ENCODE data around the gene BLOC1S2.
A peak's percentile ranks its signal among the peaks of the same experiment; 100 is the strongest.
"Not testable (repeated sequence)": the region's sequence is repeated elsewhere in the genome, so short reads cannot be mapped to it uniquely, and the experiment has no call there.

BLOC1S2 gene

GRCh38 chr10:100291356-100291755 is 4.9 kb upstream of the BLOC1S2 start:
- no peak for DNase-seq (ENCODE audit: low spot score)

GRCh38 chr10:100289641-100290040 is 3.2 kb upstream of the BLOC1S2 start:
- no peak for DNase-seq (ENCODE audit: low spot score)

- DNase-seq (ENCODE audit: low spot score), result no peak
These were observed 1.7 kb upstream of the BLOC1S2 start for GRCh38 chr10:100288196-100288595.

- no peak for DNase-seq (ENCODE audit: low spot score)
These were observed 1.3 kb upstream of the BLOC1S2 start for GRCh38 chr10:100287756-100288155.

- DNase-seq (ENCODE audit: low spot score), result not testable (repeated sequence)
These were observed 1.2 kb downstream of the BLOC1S2 start for GRCh38 chr10:100285326-100285725.

GRCh38 chr10:100282907-100283306 is 3.6 kb downstream of the BLOC1S2 start:
- DNase-seq (ENCODE audit: low spot score), result no peak

- not testable (repeated sequence) for DNase-seq (ENCODE audit: low spot score)
These were observed 9.5 kb downstream of the BLOC1S2 start for GRCh38 chr10:100276971-100277370.

- DNase-seq (ENCODE audit: low spot score), result peak; percentile 79
These were observed 19.0 kb downstream of the BLOC1S2 start, which contains the start of gene CWF19L1 for GRCh38 chr10:100267239-100268104. Gene CWF19L1, minus strand, starts transcription at chr10:100267638. Its CDS starts 45 bp downstream, at chr10:100267593.

- no peak for DNase-seq (ENCODE audit: low spot score)
These were observed 20.5 kb downstream of the BLOC1S2 start for GRCh38 chr10:100265821-100266485.

- DNase-seq (ENCODE audit: low spot score), result no peak
These were observed 32.3 kb downstream of the BLOC1S2 start for GRCh38 chr10:100254191-100254590.

GRCh38 chr10:100253041-100253440 is 33.4 kb downstream of the BLOC1S2 start:
- DNase-seq (ENCODE audit: low spot score), result no peak

GRCh38 chr10:100248820-100249219 is 37.7 kb downstream of the BLOC1S2 start:
- DNase-seq (ENCODE audit: low spot score), result no peak

GRCh38 chr10:100245484-100246220 is 40.8 kb downstream of the BLOC1S2 start:
- DNase-seq (ENCODE audit: low spot score), result no peak

- DNase-seq (ENCODE audit: low spot score), result no peak
These were observed 46.6 kb downstream of the BLOC1S2 start for GRCh38 chr10:100239851-100240250.

GRCh38 chr10:100238429-100238828 is 48.1 kb downstream of the BLOC1S2 start:
- DNase-seq (ENCODE audit: low spot score), result no peak

- DNase-seq (ENCODE audit: low spot score), result no peak
These were observed 54.4 kb downstream of the BLOC1S2 start for GRCh38 chr10:100232101-100232500.

GRCh38 chr10:100229819-100230422 is 56.6 kb downstream of the BLOC1S2 start:
- DNase-seq (ENCODE audit: low spot score), result no peak

GRCh38 chr10:100223879-100224278 is 62.6 kb downstream of the BLOC1S2 start:
- no peak for DNase-seq (ENCODE audit: low spot score)

Data from HuH-7.5 (cell line).